ENCODE data around the gene LTC4S.
"Not testable (repeated sequence)": the region's sequence is repeated elsewhere in the genome, so short reads cannot be mapped to it uniquely, and the experiment has no call there.

LTC4S gene, protein sequence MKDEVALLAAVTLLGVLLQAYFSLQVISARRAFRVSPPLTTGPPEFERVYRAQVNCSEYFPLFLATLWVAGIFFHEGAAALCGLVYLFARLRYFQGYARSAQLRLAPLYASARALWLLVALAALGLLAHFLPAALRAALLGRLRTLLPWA

DNA sequence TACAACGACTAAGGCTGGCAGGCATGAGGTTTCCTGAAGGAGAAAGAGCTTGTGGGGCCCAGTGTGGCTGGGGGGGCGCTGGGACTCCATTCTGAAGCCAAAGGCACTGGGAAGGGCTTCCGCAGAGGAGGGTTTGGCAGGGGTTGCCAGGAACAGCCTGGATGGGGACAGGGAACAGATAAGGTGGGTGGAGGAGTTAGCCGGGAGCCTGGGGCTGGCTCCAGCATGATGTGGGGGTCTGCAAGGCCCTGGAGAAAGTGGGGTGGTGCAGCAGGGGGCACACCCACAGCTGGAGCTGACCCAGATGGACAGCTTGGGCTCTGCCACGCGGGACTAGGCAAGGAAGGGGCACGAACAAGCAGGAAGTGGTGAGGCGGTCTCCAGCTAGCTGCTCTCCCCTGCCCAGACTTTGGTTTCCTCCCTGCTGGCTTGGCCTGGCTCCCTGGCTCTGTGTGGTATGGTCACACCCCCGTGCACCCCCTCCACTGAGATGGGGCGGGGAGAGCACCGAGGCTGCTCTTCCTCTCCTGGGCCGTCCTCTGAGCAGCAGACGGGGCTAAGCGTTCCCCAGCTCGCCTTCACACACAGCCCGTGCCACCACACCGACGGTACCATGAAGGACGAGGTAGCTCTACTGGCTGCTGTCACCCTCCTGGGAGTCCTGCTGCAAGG lies at the start of gene LTC4S:
TSS of gene LTC4S (plus strand) at position 519 of the 672 bp plus-strand sequence. CDS start at position 614, 95 bp downstream.
- DNase-seq, result no peak

DNA sequence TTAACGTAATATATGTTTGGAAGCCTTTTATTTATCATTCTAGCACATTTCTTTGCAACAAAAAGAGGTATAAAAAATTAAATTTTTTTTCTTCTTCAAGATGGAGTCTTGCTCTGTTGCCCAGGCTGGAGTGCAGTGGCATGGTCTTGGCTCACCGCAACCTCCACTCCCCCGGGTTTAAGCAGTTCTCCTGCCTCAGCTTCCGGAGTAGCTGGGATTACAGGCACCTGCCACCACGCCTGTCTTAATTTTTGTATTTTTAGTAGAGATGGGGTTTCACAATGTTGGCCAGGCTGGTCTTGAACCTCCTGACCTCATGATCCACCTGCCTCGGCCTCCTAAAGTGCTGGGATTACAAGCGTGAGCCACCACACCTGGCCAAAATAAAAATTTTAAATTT lies 49.7 kb upstream of the LTC4S start:
- DNase-seq, result not testable (repeated sequence)

DNA sequence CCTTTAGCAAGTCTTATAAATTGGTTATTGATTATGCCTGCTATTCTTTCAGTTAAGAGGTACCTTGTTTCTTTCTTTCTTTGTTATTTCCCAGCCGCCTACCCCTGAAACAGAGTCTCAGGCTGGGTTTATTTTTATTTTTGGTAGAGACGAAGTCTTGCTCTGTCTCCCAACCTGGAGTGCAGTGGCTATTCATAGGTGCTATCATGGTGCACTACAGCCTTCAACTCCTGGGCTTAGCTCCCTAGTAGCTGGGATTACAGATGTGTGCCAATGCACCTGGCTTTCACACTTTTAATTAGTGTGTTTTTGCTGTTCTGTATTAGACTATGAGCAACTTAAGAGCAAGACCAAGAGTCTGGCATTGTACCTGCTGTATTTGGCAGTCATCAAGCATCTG lies 46.9 kb upstream of the LTC4S start:
- DNase-seq, result no peak

DNA sequence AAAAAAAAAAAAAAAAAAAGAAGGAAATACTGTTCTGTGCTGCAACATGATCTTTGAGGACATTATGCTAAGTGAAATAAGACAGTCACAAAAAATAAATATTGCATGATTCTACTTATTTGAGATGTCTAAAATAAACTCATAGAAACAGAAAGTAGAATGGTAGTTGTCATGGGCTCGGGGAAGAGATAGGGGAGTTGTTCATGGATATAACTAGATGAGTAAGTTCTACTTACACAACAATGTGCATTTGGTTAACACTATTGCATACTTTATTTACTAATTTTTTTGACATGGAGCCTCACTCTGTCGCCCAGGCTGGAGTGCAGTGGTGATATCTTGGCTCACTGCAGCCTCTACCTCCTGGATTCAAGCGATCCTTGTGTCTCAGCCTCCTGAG lies 46.0 kb upstream of the LTC4S start:
- no peak for DNase-seq

DNA sequence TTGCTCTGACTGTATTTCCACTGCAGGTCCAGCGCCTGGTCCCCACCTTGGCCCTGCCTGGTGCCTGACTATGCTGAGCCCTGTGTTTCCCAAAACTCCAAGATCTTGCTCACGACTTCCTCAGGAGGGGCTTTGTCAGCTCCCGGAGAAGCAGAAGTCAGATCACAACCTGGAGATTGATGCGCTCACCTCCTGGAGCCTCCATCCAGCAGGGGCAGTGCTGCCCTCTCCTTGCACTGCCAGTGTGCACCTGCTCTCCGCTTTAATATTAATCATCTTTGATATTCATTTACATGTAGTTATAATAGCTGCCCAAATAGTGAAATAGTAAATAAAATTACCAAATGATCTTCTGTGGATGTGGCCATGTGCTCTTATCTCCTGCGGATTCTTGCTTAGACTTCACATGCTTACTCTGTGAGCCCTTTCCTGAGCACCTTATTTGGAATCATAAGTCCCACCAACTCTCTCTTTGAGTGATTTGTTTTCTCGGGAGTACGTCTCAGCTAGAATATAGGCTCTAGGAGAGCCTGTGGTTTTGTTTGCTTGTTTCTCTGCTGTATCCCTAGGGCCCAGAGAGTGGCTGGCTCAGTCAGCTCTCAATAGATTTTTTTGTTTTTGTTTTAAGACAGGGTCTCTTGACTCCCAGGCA lies 43.8 kb upstream of the LTC4S start:
- no peak for DNase-seq

DNA sequence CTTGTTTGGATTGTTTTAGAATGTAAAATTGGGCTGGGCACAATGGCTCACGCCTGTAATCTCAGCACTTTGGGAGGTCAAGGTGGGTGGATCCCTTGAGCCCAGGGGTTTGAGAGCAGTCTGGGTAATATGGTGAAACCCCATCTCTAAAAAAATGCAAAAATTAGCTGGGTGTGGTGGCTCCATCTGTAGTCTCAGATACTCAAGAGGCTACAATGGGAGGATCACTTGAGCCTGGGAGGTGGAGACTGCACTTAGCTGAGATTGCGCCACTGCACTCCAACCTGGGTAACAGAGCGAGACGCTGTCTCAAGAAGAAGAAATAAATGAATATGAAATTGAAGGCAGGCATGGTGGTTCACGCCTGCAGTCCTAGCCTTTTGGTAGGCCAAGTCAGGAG lies 39.8 kb upstream of the LTC4S start:
- DNase-seq, result no peak

DNA sequence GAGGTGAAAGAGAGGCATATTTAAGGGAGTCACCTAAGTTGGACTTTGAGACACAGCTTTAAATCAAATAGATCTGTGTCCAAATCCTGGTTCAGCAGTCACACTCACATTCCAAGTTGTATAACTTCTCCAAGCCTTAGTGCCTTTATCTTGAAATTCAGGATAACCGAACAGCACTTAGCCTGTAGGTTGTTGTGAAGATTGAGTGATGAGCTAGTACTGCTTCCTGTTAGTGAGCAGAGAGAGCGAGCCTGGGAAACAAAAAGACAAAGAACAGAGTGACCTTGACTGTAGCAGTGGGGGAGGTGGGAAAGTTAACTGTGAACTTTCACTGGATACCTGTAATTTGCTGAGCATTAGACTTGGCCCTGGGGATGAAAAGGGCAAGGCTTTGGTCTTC lies 38.8 kb upstream of the LTC4S start:
- DNase-seq, result no peak

DNA sequence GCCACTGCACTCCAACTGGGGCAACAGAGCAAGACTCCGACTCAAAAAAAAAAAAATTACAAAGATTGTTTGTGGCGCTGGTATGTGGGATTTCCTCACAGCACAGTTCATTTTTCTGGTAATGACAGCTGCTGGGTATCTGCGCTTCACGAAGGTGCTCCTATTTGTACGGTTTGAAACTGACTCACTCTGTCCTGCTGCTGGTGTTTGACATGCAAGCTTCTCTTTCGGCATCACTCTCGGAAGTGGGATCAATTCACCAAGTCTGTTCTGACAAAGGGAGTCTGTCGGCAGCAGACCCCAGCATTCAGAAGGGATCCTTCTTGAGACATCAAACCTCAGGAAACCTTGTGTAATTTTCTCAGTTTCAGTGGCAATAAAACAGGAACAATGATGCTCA lies 34.8 kb upstream of the LTC4S start:
- DNase-seq, result no peak

DNA sequence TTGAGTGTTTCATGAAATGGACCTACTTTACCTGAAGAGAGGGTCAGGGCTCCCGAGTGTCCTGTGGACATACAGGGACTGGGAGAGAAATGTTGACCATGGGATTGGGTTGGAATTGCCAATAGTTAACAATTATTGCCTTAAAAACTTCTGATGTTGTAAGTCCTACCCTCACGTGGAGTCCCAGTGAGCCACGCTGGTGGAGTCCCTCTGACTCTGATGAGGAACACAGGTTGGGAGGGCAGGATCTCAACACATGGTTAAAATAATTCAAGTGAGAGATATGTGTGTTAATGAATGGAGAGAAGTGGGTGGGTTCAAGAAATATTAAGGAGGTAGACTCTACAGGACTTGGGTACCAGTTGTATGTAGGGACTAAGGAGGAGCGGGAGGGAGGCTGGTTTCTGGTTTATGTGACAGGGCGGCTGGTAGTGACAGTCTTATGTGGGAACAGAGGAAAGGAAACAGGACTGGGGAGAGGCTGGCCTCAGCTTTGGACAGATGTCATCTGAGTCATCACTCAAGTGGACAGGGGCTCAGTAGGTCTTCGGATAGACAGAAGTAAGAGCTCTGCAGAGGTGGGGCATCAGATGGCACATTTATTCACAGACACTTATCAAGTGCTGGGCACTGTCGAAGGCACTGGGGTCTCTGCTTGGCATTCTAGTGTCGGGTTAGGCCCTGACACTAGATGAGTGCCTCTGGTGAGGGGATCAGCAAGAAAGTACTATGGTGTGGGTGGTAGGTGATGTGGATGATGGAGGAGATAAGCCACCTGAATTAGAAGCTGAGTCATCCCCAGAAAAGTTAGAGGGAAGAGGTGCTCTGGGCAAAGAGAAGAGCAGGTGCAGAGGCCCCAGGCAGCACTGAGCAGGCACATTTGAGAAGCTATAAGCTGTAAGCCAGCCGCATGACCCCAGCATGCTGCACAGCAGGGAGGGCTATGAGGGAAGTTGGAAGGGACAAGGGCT lies 33.9 kb upstream of the LTC4S start:
- DNase-seq, result no peak

DNA sequence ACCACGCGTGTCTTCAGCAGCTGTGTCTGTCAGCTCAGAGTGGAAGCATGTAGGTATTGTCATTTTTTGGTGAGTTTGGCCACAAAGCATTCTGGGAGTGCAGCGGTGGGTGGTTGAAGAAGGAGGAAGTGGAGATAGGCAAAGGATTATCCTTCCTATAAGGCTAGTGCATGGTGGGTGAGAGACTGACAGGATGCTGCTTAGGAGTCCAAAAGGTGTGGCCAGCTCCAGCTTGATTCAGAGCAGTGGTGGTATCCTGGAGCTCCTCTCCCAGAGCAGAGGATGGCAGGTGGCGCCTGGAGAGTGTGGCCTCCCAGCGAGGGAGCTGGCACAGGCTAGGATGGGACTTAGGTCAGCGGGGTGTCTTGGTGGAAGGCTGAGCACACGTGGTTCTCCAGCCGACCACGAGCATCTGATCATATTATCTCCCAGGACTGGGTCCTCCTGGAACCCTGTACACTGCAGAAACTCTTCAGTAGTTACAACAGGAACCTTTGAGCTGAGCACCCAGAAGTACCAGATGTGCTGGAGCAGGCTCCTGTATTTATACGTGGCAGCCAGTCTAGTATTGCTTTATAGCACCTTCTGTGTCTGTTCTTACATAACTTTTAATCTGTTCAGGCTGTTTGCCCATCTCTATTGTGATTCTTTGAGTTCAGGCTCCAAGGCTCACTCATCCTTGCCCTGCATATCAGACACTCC lies 31.6 kb upstream of the LTC4S start:
- DNase-seq, result peak; percentile 6

DNA sequence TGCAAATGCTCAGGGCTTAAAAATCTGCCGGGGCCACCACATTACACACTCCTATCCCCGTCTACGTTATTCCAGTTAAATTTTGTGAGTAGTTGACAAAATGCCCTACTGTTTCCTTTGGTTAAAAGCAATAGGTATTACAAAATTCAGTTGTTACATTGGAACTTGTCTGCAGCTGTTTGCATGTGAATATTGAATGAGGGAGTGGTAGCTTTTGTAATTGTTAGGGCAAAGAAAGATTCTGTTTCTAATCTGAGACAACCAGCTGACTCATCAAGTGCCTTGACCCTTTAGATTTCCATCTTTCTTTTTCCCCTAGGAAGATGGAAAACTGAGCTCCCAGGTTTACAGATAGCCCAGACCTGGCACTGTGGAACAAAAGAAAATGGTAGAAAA lies 31.0 kb upstream of the LTC4S start:
- DNase-seq, result no peak

DNA sequence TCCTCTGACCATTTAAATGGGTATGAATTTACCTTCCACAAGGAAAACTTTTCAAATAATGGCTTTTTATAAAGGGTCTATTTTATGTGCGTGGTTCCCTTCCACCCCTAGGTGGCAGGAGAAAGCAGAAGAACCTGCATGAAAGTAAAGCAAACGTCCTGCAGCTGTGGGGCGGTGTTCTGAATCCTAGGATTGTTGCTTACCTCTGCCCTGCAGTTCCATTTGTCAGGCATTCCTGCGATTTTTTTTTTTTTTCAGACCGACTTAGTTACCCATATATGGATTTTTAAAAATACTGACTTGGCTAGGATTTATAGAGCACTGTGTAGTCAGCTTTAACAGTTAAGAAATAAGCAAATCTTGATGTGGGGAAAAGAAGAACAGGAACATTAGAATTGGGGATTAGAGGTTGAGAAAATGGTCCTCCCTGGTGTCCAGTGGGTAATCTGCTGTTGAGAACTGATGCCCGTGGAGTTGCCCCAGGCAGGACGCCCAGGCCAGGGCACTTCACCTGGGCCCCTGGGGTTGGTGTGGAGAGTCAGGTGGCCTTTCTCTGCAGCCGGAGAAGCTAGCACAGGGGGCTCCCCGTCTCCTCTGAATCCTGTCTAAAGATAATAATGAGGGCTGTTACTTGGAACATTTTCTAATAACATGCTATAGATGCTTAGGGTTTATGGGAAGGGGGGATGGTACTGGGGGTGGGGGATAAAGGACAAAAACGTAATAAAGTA lies 30.4 kb upstream of the LTC4S start:
- no peak for DNase-seq

DNA sequence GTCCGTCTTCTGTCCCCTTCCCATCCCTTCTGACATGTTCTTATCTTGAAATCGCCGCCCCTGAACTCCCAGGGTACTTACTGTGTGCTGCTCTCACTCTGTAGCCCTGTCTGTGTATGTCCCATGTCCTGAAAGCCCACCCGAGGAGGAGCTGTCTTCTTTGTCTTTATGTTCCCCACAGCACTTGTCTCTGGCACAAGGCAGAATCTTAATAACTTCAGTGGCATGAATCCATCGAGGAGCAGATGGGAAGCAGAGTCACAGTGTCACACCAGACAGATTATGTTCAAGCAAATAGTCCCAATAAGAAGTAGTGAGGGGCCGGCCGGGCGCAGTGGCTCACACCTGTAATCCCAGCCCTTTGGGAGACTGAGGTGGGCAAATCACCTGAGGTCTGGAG lies 29.7 kb upstream of the LTC4S start:
- no peak for DNase-seq

DNA sequence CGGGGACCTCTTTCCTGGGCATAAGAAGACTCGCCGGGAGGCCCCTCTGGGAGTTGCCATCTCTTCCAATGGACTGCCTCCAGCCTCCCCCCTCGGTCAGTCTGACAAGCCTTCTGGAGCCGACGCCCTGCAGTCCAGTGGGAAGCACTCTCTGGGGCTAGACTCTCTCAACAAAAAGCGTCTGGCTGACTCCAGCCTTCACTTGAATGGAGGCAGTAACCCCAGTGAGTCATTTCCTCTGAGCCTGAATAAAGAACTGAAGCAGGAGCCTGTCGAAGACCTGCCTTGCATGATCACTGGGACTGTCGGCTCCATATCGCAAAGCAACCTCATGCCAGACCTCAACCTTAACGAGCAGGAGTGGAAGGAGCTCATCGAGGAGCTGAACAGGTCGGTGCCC lies 28.4 kb upstream of the LTC4S start:
- DNase-seq, result no peak

DNA sequence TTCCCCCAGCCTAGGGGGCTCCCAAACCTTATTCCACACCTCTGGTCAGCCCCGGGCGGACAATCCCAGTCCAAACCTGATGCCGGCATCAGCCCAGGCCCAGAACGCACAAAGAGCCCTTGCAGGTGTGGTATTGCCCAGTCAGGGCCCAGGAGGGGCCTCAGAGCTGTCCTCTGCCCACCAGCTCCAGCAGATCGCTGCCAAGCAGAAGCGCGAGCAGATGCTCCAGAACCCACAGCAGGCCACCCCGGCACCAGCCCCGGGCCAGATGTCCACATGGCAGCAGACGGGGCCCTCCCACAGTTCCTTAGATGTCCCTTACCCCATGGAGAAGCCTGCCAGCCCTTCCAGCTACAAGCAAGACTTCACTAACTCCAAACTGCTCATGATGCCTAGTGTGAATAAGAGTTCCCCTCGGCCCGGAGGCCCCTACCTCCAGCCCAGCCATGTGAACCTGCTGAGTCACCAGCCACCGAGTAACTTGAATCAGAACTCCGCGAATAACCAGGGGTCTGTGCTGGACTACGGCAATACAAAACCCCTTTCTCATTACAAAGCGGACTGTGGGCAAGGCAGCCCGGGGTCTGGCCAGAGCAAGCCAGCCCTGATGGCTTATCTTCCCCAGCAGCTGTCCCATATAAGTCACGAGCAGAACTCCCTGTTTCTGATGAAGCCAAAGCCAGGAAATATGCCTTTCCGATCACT lies 27.6 kb upstream of the LTC4S start:
- DNase-seq, result no peak

DNA sequence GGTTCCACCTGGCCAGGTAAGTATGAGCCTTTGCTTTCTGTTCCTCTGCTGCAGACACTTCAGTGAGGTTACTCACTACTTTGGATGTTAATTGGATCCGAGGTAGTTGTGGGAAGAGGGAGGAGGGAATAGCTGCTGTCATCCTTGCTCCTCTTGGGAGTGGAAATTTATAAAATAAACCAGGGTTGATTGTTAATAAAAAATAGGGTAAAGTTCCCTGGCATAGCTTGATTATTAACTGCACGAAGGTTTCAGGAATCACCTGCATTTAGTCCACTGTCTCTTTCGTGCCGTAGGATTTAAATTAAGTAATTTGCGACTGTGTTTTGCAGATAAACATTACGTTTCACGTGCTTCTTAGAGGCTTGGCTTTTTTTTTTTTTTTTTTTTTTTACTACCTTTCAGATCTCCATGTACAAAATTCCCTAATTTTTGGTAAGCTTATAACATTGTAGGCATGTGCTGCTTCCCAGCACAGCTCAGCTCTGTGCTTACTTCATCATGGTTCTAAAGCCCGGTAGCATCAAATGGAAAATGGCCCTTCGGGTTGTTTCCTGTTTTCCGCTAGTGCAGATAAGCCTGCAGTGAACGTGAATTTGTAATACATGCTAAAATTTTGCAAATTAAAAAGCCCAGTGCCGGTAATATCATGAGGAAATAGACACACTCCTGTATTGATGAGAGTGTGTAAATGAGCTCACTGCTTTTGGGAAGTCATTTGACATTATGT lies 26.9 kb upstream of the LTC4S start:
- DNase-seq, result no peak

DNA sequence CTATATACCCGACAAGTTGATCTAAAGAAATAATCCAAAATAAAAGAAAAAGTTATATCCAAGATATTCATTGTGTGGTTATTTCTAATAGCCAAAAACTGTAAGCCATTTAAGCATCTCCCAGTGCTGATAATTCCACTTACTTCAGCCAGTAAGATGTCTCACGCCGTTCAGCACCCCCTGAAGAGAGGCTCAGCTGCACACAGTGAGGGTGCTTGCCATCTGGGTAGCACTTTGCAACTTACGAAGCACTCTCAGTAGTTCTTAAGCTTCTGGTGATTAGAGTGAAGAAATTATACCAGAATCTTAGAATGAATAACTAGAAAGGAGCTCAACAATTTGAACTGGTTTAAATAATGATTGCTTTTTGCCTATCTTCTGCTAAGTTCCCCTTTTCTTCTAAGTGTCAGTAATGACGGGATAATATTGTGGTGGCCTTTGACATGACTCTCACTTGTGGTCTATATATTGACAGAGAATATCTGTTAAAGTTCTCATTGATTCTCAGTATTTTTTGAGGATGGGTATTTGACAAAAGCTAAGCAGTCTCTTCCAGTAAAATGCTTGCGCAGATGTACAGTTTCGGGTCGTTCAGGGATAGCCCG lies 26.2 kb upstream of the LTC4S start:
- DNase-seq, result no peak

DNA sequence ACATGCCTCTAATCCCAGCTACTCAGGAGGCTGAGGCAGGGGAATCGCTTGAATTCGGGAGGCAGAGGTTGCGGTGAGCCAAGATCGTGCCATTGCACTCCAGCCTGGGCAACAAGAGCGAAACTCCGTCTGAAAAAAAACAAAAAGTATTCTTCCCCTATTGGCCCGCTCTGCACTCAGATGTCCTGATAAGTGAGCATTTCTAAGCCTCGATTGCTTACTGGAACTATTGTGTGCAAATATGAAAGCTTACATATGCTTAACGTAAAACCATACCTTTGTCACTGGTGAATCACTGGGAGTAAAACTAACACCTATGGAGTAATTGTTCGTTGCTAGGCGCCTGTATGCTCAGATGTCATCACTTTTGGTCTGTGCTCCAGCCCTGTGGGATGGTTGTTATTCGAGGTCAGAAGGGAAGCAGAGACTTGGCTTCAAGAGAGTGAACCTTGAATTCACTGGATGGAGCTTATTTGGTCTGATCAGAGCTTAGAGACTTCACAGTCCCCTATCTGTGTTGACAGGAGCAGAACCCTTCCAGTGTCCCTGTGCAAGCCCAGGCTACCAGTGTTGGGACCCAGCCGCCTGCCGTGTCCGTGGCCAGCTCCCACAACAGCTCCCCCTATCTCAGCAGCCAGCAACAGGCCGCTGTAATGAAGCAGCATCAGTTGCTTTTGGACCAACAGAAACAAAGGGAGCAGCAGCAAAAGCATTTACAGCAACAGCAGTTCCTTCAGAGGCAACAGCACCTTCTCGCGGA lies 25.3 kb upstream of the LTC4S start:
- DNase-seq, result no peak

DNA sequence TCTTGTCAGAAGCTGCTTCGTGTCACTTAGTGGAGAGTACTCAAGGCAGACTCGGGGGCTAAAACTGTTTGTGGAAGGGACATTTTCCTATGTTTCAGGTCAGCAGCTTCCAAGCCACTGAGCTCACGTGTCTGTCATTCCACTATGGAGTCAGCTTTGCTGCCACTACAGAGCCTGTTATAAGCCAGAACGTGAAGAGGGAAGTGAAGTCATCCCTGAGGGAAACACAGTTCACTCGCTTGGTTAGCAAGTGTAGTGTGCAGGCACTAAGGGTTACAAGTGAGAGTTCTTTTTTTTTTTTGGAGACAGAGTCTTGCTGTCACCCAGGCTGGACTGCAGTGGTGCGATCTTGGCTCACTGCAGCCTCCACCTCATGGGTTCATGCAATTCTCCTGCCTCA lies 24.5 kb upstream of the LTC4S start:
- no peak for DNase-seq

Data from NCI-H2107 (cell line).